ENCODE results near the gene TESMIN. TPM values are rescaled to one million over a fixed set of nuclear protein-coding genes. Genes with fewer than 3 reads are reported as not detected.
A peak's percentile ranks its signal among the peaks of the same experiment; 100 is the strongest.

TESMIN gene
- polyA plus RNA-seq, 1 donor from 2014 or later, result 5.1 TPM

DNA sequence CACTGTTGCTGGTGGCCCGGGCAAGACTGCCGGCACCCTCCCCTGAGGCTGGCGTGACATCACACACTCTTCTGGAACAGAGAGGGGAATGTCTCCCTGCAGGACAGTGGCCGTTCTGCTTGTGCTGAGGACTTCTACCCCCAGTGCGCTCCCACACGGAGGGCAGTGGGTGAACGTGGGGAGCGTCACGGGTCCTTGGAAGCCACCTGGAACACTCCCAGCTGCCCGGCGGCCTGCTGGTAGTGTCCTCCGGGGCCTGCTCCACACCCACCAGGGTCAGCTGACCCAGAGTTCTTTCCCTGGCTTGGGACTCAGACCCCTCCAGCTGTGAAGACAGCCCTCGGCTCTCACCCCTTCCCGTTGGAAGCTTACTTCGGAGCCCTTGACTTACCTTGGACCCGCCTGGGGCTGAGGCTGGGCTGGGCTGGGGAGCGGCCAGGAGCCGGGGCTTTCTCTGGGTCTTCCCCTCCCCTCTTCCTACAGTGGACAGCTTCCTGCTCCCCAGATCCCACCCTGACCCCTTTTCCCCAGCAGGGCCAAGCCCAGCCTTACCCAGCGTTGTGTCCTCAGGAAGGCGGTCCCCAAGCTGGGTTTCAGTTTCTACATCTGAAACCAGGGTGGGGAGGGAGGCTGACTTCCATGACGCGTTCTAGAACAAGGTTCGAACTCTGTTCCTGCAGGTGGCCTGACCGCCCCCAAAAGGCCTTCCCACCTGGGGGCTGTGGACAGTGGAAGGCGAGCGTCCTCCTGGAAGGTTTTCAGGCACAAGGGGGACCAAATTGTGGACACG is 81.8 kb downstream of the TESMIN start:
- Mint-ChIP-seq H3K9me3 (peaks cover 0 to 2% (median 0%) of the 10 kb centered on the region in 3 donors), H3K4me1 (peaks cover 0 to 3% (median 0%) of the 10 kb centered on the region in 3 donors), H3K36me3 (no peaks in the 10 kb centered on the region), H3K27me3 (peaks cover 2% of the 10 kb centered on the region), H3K27ac (peak overlapping the region in 1 of 3 donors; percentile 12), H3K4me3 (no peak overlapping the region)

GRCh38 chr11:68667511-68668500 is 83.5 kb downstream of the TESMIN start:
- no peak overlapping the region for H3K4me3 Mint-ChIP-seq
- no peaks in the 10 kb centered on the region for H3K36me3 Mint-ChIP-seq
- peaks cover 6% of the 10 kb centered on the region for H3K27me3 Mint-ChIP-seq
- H3K4me1 Mint-ChIP-seq, result peaks cover 0 to 3% (median 0%) of the 10 kb centered on the region in 3 donors
- H3K27ac Mint-ChIP-seq, result peak overlapping the region in 1 of 3 donors; percentile 46
- no peaks in the 10 kb centered on the region for H3K9me3 Mint-ChIP-seq

DNA sequence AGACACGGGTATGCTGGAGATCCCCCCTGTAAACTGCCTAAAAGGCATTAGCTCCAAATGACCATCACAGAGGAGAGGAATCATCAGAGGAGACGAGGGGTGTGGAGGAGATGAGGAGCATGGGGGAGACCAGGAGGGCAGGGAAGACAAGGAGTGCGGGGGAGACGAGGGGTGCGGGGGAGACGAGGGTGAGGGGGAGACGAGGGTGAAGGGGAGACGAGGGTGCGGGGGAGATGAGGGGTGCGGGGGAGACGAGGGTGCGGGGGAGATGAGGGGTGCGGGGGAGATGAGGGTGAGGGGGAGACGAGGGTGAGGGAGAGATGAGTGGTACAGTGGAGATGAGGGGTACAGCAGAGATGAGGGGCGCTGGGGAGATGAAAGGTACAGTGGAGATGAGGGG is 84.5 kb downstream of the TESMIN start:
- peaks cover 0 to 4% (median 0%) of the 10 kb centered on the region in 3 donors for H3K9me3 Mint-ChIP-seq
- H3K36me3 Mint-ChIP-seq, result no peaks in the 10 kb centered on the region
- H3K4me3 Mint-ChIP-seq, result no peak overlapping the region
- H3K27ac Mint-ChIP-seq, result no peak overlapping the region
- H3K27me3 Mint-ChIP-seq, result peaks cover 6% of the 10 kb centered on the region
- H3K4me1 Mint-ChIP-seq, result peaks cover 0 to 3% (median 0%) of the 10 kb centered on the region in 3 donors

- Mint-ChIP-seq H3K9me3 (peaks cover 0 to 4% (median 0%) of the 10 kb centered on the region in 3 donors), H3K27ac (no peak overlapping the region), H3K36me3 (no peaks in the 10 kb centered on the region), H3K4me3 (no peak overlapping the region), H3K4me1 (peaks cover 0 to 3% (median 0%) of the 10 kb centered on the region in 3 donors), H3K27me3 (peaks cover 6% of the 10 kb centered on the region)
Measured at GRCh38 chr11:68665436-68665835, 85.9 kb downstream of the TESMIN start.

GRCh38 chr11:68664906-68665305 is 86.4 kb downstream of the TESMIN start:
- Mint-ChIP-seq H3K27ac (no peak overlapping the region), H3K4me1 (peaks cover 0 to 3% (median 0%) of the 10 kb centered on the region in 3 donors), H3K9me3 (peaks cover 0 to 4% (median 0%) of the 10 kb centered on the region in 3 donors), H3K36me3 (no peaks in the 10 kb centered on the region), H3K27me3 (peaks cover 6% of the 10 kb centered on the region), H3K4me3 (no peak overlapping the region)

GRCh38 chr11:68664141-68664540 is 87.2 kb downstream of the TESMIN start:
- H3K4me3 Mint-ChIP-seq, result no peak overlapping the region
- peaks cover 0 to 3% (median 0%) of the 10 kb centered on the region in 3 donors for H3K4me1 Mint-ChIP-seq
- no peaks in the 10 kb centered on the region for H3K36me3 Mint-ChIP-seq
- H3K27me3 Mint-ChIP-seq, result peaks cover 6% of the 10 kb centered on the region
- peaks cover 0 to 4% (median 0%) of the 10 kb centered on the region in 3 donors for H3K9me3 Mint-ChIP-seq
- no peak overlapping the region for H3K27ac Mint-ChIP-seq

- H3K36me3 Mint-ChIP-seq, result no peaks in the 10 kb centered on the region
- peaks cover 0 to 4% (median 0%) of the 10 kb centered on the region in 3 donors for H3K9me3 Mint-ChIP-seq
- H3K4me3 Mint-ChIP-seq, result no peak overlapping the region
- H3K27me3 Mint-ChIP-seq, result peaks cover 6% of the 10 kb centered on the region
- H3K4me1 Mint-ChIP-seq, result peaks cover 0 to 3% (median 0%) of the 10 kb centered on the region in 3 donors
- H3K27ac Mint-ChIP-seq, result no peak overlapping the region
Measured at GRCh38 chr11:68663482-68664010, 87.8 kb downstream of the TESMIN start.

GRCh38 chr11:68661697-68662603 is 89.4 kb downstream of the TESMIN start:
- Mint-ChIP-seq H3K27ac (no peak overlapping the region), H3K27me3 (peaks cover 10% of the 10 kb centered on the region), H3K36me3 (no peaks in the 10 kb centered on the region), H3K4me3 (no peak overlapping the region), H3K4me1 (peaks cover 0 to 1% (median 0%) of the 10 kb centered on the region in 3 donors), H3K9me3 (peaks cover 0 to 4% (median 0%) of the 10 kb centered on the region in 3 donors)

GRCh38 chr11:68661014-68661413 is 90.3 kb downstream of the TESMIN start:
- peaks cover 10% of the 10 kb centered on the region for H3K27me3 Mint-ChIP-seq

DNA sequence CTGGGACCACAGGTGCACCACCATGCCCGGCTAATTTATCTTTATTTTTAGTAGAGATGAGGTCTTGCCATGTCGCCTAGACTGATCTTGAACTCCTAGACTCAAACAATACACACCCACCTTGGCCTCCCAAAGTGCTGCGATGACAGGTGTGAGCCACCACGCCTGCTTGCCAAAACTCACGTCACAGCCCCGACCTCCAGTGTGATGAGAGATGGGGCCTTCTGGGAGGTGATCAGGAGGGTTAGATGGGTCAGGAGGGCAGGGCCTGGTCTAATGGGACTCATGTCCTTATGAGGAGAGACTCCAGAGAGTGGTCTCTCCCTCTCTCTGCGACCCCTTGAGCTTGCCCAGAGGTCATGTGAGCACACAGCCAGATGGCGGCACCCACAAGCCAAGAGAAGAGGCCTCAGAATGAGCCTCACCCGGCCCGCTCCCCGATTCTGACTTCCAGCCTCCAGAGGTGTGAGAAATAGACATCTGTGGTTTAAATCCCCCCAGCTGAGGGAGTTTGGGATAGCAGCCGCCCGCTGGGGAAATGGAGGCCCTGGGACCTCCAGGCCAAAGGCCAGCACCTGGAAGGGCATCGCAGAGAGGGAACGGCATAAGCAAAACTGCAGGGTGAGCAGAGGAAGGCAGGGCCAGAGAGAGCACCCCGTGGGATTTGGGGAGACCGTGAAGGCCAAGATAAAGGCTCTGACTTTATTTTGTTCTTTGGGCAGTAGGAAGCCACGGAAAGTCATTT is 91.1 kb downstream of the TESMIN start:
- Mint-ChIP-seq H3K27ac (no peak overlapping the region), H3K27me3 (peaks cover 12% of the 10 kb centered on the region), H3K4me3 (no peak overlapping the region), H3K9me3 (peaks cover 0 to 7% (median 0%) of the 10 kb centered on the region in 3 donors), H3K4me1 (no peaks in the 10 kb centered on the region), H3K36me3 (no peaks in the 10 kb centered on the region)

More at GRCh38 chr11:68661014-68661413, 90.3 kb downstream of the TESMIN start:
- H3K27ac Mint-ChIP-seq, result no peak overlapping the region
- H3K36me3 Mint-ChIP-seq, result no peaks in the 10 kb centered on the region
- peaks cover 0 to 7% (median 0%) of the 10 kb centered on the region in 3 donors for H3K9me3 Mint-ChIP-seq
- H3K4me3 Mint-ChIP-seq, result no peak overlapping the region
- H3K4me1 Mint-ChIP-seq, result no peaks in the 10 kb centered on the region

DNA sequence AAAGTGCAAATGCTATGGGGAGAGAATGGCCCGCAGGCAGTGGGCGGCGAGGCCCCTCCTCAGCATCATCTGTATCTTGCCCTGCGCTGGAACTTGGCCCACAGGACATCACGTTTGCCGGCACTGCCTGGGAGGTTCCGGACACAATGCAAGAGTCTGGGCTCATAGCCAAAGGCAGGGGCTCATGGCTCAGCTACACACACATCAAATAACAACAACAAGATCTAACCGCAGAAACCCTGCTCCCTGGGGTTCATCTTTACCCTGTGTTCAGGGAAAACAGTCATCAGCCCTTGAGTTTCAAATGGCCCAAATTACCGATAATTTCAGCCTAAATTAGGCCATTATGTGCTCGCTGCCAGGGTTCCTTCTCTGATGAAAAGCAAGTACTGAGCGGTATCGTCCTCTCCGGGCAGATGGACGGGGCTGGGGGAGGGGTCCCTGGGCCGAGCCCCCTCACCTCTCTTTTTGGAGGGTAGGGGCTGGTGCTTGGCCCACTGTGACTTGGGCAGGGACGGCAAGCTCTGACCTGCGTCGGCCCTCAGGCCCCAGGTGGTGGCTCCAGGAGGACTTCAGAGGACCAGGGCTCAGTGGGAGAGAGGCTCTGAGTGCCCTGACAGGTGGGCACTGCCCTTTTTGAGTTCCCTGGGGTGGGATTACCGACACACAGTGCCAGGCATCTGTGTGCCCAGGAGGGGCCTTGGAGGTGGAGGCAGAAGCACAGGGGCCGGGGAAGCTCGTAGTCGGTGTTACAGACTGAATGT is 92.0 kb downstream of the TESMIN start:
- Mint-ChIP-seq H3K27me3 (peaks cover 10% of the 10 kb centered on the region), H3K4me1 (no peaks in the 10 kb centered on the region), H3K4me3 (no peak overlapping the region), H3K36me3 (no peaks in the 10 kb centered on the region), H3K9me3 (peaks cover 0 to 7% (median 0%) of the 10 kb centered on the region in 3 donors), H3K27ac (no peak overlapping the region)

DNA sequence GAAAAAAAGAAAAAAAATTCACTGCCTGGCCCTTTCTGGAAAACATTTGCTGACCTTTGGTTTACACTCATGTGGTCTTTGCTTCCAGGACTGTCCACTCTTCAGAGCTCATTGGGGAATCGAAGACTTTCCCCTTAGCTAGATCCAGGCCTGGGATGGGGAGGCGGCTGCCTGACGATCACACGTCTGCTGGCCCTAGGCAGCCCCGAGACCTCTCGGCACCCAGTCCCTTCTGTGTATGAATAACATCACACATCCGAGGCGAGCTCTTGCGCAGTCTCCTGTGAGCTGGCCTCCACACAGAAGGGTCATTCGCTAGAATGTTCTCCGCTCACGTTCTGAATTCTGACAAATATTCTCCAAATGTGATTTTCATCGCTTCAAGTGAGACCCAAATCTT is 92.7 kb downstream of the TESMIN start:
- Mint-ChIP-seq H3K36me3 (no peaks in the 10 kb centered on the region), H3K27ac (no peak overlapping the region), H3K9me3 (peaks cover 0 to 7% (median 0%) of the 10 kb centered on the region in 3 donors), H3K27me3 (peaks cover 9% of the 10 kb centered on the region), H3K4me3 (no peak overlapping the region), H3K4me1 (no peaks in the 10 kb centered on the region)

DNA sequence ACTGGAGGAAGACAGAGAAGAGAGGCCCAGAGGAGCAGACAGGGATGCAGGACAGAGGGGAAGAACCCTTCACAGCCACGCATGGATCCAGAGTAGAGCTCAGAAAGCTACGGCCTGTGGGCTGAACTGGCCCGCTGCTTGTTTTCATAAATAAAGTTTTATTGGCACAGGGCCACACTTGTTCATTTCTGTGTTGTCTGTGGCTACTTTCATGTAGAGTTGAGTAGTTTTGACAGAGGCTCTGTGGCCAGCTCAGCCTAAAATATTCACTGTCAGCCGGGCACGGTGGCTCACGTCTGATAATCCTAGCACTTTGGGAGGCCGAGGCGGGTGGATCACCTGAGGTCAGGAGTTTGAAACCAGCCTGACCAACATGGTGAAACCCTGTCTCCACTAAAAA is 93.2 kb downstream of the TESMIN start:
- H3K27me3 Mint-ChIP-seq, result peaks cover 10% of the 10 kb centered on the region
- H3K4me3 Mint-ChIP-seq, result no peak overlapping the region
- no peaks in the 10 kb centered on the region for H3K4me1 Mint-ChIP-seq

More for the DNA sequence above, 93.2 kb downstream of the TESMIN start:
- peaks cover 0 to 7% (median 0%) of the 10 kb centered on the region in 3 donors for H3K9me3 Mint-ChIP-seq
- H3K27ac Mint-ChIP-seq, result no peak overlapping the region
- no peaks in the 10 kb centered on the region for H3K36me3 Mint-ChIP-seq

All from IgD-negative memory B cell (primary cell).